Measurements from ENCODE around the gene UST. TPM values are rescaled to one million over a fixed set of nuclear protein-coding genes. Genes with fewer than 3 reads are reported as not detected.

Gene UST
- total RNA-seq, 2 experiments from 2014 or later = 1.9 to 3.7 TPM

GRCh38 chr6:148817689-148818088 lies 70.9 kb downstream of the UST start:
- CTCF ChIA-PET = no interaction called here
- no peak overlapping the region for H3K27ac Mint-ChIP-seq
- TF ChIP-seq CTCF (IDR thresholded peaks at IDR 0.05) = no peak
- Histone ChIP-seq H3K27me3 (ENCODE audit: control insufficient read depth in 1 of 2, insufficient read depth in 2 of 2, low read length in 2 of 2) (no peaks in the 10 kb centered on the region), H3K9me3 (ENCODE audit: control insufficient read depth in 1 of 2, insufficient read depth in 1 of 2, low read length in 2 of 2) (peaks cover 0 to 4% of the 10 kb centered on the region in 2 experiments), H3K4me3 (ENCODE audit: low read length) (no peak overlapping the region), H3K4me1 (ENCODE audit: insufficient read depth, low read length) (no peaks in the 10 kb centered on the region), H3K27ac (ENCODE audit: low read depth in 1 of 2, low read length in 2 of 2) (no peak overlapping the region), H3K36me3 (ENCODE audit: insufficient read depth, low read length) (no peaks in the 10 kb centered on the region)
- no peaks in the 10 kb centered on the region for H3K36me3 Mint-ChIP-seq (ENCODE audit: low read depth)
- ATAC-seq (ENCODE audit: poor library complexity) = no peak
- H3K4me3 Mint-ChIP-seq = no peak overlapping the region
- H3K27me3 Mint-ChIP-seq = no peaks in the 10 kb centered on the region
- intact Hi-C loops (cut with DNase I, micrococcal nuclease) = no loop called here
- POLR2A ChIA-PET = no interaction called here
- no peaks in the 10 kb centered on the region for H3K9me3 Mint-ChIP-seq
- no peak for DNase-seq
- H3K4me1 Mint-ChIP-seq (ENCODE audit: low read depth) = no peaks in the 10 kb centered on the region

DNA sequence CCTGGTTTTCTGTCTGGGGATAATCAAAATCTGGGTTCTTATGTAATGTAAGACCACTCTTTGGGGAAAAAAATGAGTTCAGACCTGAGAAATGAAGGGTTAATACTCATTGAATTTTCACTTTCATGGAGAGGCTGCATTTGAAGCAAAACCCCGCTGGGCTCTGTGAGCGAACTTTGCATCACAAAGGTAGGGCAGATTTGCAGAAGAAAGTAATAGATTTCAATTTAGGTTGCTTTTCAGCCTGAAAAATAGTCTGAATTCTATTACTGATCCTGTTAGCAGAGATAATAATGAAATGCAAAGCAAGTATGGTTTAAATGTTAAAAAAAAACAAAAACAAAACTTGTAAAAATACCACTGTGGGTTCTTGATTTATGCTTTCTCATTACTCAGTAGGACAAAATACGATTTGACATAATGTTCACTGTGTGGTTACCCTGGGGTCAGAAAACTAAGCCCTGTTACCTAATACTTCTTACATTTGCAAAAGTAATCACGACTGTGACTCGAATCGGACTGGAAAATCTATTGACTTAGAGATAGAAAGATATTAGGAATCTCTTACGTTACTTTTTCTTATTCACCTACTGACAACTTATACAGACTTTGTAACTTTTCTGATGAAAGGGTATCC lies 72.2 kb downstream of the UST start:
- peaks cover 0 to 4% of the 10 kb centered on the region in 2 experiments for H3K9me3 ChIP-seq (ENCODE audit: control insufficient read depth in 1 of 2, insufficient read depth in 1 of 2, low read length in 2 of 2)
- Mint-ChIP-seq H3K27ac (no peak overlapping the region), H3K9me3 (no peaks in the 10 kb centered on the region), H3K27me3 (no peaks in the 10 kb centered on the region), H3K36me3 (ENCODE audit: low read depth) (no peaks in the 10 kb centered on the region), H3K4me1 (ENCODE audit: low read depth) (no peaks in the 10 kb centered on the region), H3K4me3 (no peak overlapping the region)
- no peak for DNase-seq
- ChIA-PET CTCF (no interaction called here), POLR2A (no interaction called here)
- H3K4me3 ChIP-seq (ENCODE audit: low read length) = no peak overlapping the region
- H3K36me3 ChIP-seq (ENCODE audit: insufficient read depth, low read length) = no peaks in the 10 kb centered on the region
- H3K4me1 ChIP-seq (ENCODE audit: insufficient read depth, low read length) = no peaks in the 10 kb centered on the region
- intact Hi-C loops (cut with DNase I, micrococcal nuclease) = no loop called here
- no peak overlapping the region for H3K27ac ChIP-seq (ENCODE audit: low read depth in 1 of 2, low read length in 2 of 2)
- no peak for ATAC-seq (ENCODE audit: poor library complexity)
- TF ChIP-seq CTCF (IDR thresholded peaks at IDR 0.05) = no peak
- no peaks in the 10 kb centered on the region for H3K27me3 ChIP-seq (ENCODE audit: control insufficient read depth in 1 of 2, insufficient read depth in 2 of 2, low read length in 2 of 2)

GRCh38 chr6:148819852-148820251 lies 73.0 kb downstream of the UST start:
- Histone ChIP-seq H3K4me3 (ENCODE audit: low read length) (no peak overlapping the region), H3K4me1 (ENCODE audit: insufficient read depth, low read length) (no peaks in the 10 kb centered on the region), H3K36me3 (ENCODE audit: insufficient read depth, low read length) (no peaks in the 10 kb centered on the region), H3K27ac (ENCODE audit: low read depth in 1 of 2, low read length in 2 of 2) (no peak overlapping the region), H3K9me3 (ENCODE audit: control insufficient read depth in 1 of 2, insufficient read depth in 1 of 2, low read length in 2 of 2) (peaks cover 0 to 2% of the 10 kb centered on the region in 2 experiments), H3K27me3 (ENCODE audit: control insufficient read depth in 1 of 2, insufficient read depth in 2 of 2, low read length in 2 of 2) (no peaks in the 10 kb centered on the region)
- no peak for DNase-seq
- Mint-ChIP-seq H3K9me3 (no peaks in the 10 kb centered on the region), H3K36me3 (ENCODE audit: low read depth) (no peaks in the 10 kb centered on the region), H3K4me1 (ENCODE audit: low read depth) (no peaks in the 10 kb centered on the region), H3K27me3 (no peaks in the 10 kb centered on the region), H3K27ac (no peak overlapping the region), H3K4me3 (no peak overlapping the region)
- ChIA-PET POLR2A (no interaction called here), CTCF (no interaction called here)
- no peak for ATAC-seq (ENCODE audit: poor library complexity)
- no peak for TF ChIP-seq CTCF (IDR thresholded peaks at IDR 0.05)
- intact Hi-C loops (cut with DNase I, micrococcal nuclease) = no loop called here

Data from CD4-positive, alpha-beta T cell (primary cell).